GM19099 (cell line): ENCODE results near the gene ZNF609.

Source experiments
- POLR2A ChIP-seq: IDR thresholded peaks from 3 replicates; pipeline ENCODE4 v1.6.1; 2011; ENCODE audit warnings: low read depth; ENCODE audit not compliant: insufficient read length; ENCODE audit errors: extremely low read depth

ZNF609 gene

DNA sequence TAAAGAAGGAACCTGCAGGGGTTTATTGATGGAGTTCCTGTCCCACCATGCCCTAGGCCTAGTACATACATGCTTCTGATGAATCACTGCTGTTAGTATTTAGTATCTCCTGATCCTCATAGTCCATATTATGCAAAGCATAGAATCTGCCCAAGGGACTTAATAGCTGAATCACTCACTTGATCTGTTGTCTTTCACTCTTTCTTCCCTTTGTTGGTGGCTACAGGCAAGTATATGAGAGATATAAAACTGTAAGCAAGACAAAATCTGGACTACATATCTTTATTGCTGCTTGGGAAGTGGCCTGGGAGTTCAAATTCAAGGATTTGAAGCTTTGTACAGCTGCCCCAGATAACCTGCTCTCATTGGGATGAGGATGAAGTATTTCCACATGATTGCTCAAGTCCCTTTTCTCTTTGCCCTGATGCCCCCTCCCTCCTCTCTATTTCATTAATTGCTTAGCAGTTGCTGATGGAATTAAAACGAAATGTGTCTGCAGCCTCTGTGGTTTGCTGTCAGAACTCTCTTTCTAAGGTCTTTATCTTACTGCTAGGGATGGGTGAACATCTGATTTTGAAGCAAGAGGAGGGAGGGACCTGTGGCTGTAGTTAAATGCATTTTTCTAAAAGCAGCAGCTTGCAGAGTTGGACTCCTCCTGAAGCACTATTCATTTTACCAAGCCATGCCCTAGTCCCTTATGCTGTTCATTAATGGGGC is 114.1 kb downstream of the ZNF609 start:
- TF ChIP-seq POLR2A: no peak

- no peak for TF ChIP-seq POLR2A
Observed at GRCh38 chr15:64580696-64581407, 120.5 kb downstream of the ZNF609 start.

DNA sequence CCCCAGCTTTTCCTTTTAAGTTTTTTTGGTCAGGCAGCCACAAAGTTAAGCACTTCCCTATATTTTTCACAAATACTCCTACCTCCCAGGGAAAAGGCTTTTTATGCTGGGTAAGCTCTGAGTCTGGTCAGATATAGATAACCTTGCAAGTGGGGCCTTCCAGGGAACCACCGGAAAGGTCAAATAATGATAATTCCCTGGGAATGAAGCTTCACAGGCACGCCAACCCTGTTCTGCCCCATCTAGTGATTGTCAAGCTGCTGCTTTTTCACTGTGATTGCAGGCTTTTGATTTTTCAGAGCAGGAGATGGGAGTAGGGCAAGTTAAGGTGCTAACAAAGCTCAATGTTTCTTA is 121.0 kb downstream of the ZNF609 start:
- TF ChIP-seq POLR2A: no peak

DNA sequence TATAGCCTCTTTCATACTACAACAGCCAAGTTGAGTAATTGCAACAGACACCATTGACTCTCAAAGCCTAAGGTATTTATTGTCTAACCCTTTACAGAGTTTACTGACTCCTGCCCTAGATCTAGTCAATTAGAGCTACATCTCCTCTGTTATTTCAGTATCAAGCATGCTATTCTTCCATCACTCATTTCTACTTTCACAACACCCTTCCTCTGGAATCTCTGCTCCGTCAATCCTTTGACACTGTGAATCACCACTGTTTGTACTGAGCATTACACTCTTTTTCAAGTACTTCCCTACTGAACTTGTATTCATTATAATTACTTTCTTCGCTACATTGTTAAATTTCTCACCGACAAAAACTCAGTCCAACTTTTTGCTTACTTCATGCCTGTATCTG is 121.8 kb downstream of the ZNF609 start:
- no peak for TF ChIP-seq POLR2A

GRCh38 chr15:64583519-64583918 is 123.1 kb downstream of the ZNF609 start:
- TF ChIP-seq POLR2A: no peak

DNA sequence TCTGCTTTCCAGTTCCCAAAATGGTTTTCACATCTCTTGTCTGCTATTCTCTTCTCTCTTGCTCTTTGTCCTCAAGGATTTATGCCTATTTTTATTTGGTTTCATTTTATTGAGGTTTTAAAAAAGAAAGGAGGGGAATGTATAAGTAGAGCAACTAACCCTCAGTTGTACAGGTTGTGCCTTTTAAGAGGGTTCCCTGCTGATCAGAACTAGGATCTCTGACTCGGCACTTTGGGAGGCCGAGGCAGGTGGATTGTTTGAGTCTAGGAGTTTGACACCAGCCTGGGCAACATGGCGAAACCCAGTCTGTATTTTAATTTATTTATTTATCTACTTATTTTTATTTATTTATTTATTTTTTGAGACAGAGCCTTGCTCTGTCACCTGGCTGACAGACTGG is 123.6 kb downstream of the ZNF609 start:
- TF ChIP-seq POLR2A: no peak

GRCh38 chr15:64586259-64586870 is 126.0 kb downstream of the ZNF609 start:
- no peak for TF ChIP-seq POLR2A

DNA sequence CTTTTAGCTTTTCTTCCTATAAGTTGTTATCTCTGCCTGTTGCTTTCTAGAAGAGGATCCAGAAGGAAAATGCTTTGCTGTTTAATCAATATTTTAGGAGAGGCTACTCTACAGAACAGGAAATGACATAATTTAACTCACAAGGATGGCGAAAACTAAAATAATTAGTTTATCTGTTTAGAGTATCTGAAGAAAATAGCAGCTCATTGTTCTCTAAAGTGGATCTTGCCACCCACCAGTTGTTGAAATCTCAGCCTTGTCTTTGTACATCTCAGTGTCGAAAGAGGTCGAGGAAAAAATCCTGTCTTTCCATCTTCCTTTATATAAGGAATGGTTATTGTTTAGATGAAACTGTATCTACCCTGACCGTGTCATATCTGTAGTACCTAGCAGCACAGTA is 126.6 kb downstream of the ZNF609 start:
- no peak for TF ChIP-seq POLR2A

- no peak for TF ChIP-seq POLR2A
Observed at GRCh38 chr15:64589435-64590084, 129.2 kb downstream of the ZNF609 start.

DNA sequence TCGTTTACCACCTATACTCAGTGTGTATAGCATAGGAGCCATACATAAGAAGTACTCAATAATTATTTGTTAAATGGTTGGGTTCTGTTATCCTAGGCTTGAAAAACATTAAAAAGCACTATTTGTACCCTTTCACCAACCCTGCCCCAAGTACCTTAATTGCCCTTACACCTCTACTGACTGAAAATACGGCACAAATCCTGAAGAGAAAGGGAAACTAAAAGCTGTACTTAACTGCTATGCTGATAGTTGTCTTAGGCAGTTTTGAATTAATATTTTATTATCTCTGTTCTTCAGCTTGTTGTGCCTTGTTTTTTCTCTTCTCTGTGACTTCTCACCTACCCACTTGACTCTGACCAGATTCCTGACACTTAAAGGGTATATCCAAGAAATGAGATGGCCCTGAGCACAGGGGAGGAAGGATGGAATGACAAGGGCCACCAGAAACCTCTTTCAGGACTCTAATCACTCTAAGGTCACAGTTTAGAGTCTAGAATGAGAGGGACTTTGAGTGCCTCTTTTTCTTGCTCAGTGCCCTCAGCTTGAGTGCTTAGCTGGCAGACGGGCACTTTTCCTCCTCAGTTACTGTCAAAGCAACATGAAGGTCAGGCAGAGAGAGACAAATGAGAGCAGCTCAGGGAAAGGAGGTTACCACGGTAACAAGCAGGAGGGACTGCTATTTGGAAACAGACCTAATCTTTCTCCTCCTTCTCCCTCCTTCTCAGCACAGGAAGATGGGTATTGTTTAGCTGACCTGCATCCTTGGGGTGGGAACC is 136.5 kb downstream of the ZNF609 start:
- no peak for TF ChIP-seq POLR2A

DNA sequence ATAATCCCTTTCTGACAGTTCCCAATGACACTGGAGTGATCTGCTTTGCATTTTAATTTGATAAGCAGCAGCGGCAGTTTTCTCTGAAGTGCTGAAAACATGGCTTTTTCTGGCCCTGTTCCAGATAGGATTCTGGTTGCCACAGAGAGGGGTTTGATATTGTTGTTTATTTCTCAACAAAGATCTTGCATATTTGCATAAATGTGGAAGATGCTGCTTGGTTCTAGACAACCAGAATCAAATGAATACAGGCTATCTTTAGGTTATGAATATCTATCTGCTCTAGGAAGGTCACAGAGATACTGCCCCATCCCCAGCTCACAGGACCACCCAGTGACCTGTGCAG is 137.1 kb downstream of the ZNF609 start:
- TF ChIP-seq POLR2A: no peak

- no peak for TF ChIP-seq POLR2A
Observed at GRCh38 chr15:64599226-64599625, 138.8 kb downstream of the ZNF609 start.

DNA sequence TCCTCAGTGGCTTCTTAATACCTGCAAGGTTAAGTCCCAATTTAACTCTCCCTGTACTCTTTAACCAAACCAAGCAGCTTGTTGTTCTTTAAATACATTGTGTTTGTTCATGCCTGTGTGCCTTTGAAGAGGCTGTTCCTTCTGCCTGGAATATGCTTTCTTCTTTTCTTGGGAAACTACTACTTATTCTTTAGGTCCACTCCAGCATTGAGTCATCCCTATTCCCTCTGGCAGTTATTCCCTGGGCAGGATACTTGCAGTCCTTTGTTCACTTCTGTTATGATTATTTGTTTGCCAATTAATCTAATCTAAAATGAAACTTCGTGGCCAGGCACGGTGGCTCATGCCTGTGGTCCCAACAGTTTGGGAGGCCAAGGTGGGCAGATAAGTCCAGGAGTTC is 139.3 kb downstream of the ZNF609 start:
- no peak for TF ChIP-seq POLR2A

DNA sequence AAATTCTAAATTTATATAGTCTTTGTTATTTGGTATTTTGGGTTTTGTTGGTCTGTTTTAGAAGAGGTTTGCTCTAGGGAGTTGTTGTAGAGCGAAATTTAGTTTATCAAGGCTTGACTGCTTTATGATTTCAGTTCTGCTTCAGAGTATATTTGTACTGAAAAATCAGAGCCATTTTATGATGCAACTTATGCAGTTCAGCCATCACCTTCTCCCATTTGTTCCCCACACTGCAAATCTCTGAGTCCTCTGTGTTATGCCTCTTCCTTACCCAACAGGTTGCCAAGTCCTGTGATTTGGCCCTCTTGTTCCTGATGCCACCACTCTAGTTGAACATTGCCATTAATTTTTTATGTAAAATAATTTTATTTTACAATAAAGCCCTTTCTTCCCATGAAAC is 140.4 kb downstream of the ZNF609 start:
- no peak for TF ChIP-seq POLR2A

DNA sequence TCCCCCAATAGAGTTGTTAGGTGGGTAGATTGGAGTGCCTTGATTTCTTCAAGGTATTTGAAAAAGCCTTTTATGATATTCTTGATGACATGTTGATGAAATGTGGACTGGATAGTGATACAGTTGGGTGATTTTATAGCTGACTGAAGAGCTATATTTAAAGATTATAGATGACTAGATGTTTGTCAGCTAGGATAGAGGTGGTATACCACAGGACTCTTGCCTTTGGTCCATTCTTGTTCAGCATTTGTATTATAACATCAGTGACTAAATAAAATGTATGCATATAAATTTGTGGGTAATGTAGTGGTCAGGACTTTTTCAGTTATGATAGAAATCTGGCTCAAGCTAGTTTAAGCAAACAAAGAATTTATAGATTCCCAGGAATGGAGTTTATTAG is 143.9 kb downstream of the ZNF609 start:
- TF ChIP-seq POLR2A: no peak

DNA sequence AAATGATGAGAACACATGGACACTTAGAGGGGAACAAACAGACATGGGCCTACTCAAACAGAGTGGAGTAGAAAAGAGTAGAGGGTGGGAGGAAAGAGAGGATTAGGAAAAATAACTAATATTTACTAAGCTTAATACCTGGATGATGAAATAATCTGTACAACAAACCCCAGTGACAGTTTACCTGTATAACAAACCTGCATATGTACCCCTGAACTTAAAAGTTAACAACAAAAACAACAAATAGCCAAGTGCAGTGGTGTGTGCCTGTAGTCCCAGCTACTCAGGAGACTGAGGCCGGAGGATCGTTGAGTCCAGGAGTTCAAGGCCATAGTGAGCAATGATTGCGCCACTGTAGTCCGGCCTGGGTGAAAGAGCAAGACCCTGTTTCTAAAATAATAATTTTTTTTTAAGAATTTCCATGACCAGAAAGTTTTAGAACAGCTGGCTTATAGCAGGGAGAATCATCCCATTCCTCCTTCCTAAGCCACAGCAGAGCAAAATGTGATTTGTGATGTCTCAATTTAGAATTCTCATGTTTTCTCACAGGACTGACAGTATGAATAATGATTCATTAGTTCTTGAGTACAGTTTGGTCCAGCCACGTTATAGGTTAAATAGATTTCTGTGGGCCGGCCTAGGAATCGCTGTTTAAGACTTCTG is 150.0 kb downstream of the ZNF609 start:
- TF ChIP-seq POLR2A: no peak
